BJ (cell line): Measurements from ENCODE around the gene ABCC9. TPM values are rescaled to one million over a fixed set of nuclear protein-coding genes. Genes with fewer than 3 reads are reported as not detected.
A peak's percentile ranks its signal among the peaks of the same experiment; 100 is the strongest.
"Not testable (repeated sequence)": the region's sequence is repeated elsewhere in the genome, so short reads cannot be mapped to it uniquely, and the experiment has no call there.

ENCODE experiments used
- CTCF ChIA-PET: fragments of 350-600 bp; formaldehyde crosslinking; extraction: SDS; loops from one replicate; lab custom pipeline; 2021; ENCODE audit warnings: antibody characterized with exemption, inconsistent platforms; lab: Yijun Ruan, JAX
- POLR2A ChIA-PET: fragments of 300-600 bp; sonication (Branson Sonifier 250); formaldehyde crosslinking; extraction: SDS; loops from one replicate; lab custom pipeline; 2021; ENCODE audit warnings: antibody characterized with exemption; lab: Charles Lee
- DNase-seq: peaks from one replicate; pipeline ENCODE4 v3.0.0-alpha.2; 2011; ENCODE audit warnings: low read depth
- H3K27me3 ChIP-seq: 2 replicates; pipeline ENCODE4 v1.6.0; 2011; ENCODE audit warnings: low read length; ENCODE audit not compliant: control insufficient read depth, insufficient read depth
- H3K36me3 ChIP-seq: 2 replicates; pipeline ENCODE4 v1.5.1; 2011; ENCODE audit warnings: low read length; ENCODE audit not compliant: control insufficient read depth, insufficient read depth
- H3K4me3 ChIP-seq: 2 replicates; pipeline ENCODE4 v1.5.1; 2011; ENCODE audit warnings: low read depth, mild to moderate bottlenecking, control low read depth, low read length
- CTCF ChIP-seq: IDR thresholded peaks from 2 replicates; pipeline ENCODE4 v1.5.1; 2011; ENCODE audit warnings: low read depth, mild to moderate bottlenecking, control low read depth, inconsistent platforms, low read length, moderate library complexity; ENCODE audit not compliant: insufficient read depth
- polyA plus RNA-seq: library from polyadenylated mRNA; depleted of rRNA; stranded (reverse); fragments of >200 nt; gene quantifications from 2 replicates; pipeline ENCODE4 v1.2.3, GENCODE V29; 2011

Gene ABCC9
- polyA plus RNA-seq, 1 experiment, result 5.9 TPM

- DNase-seq, result no peak
- POLR2A ChIA-PET, result no interaction called here
- no peaks in the 10 kb centered on the region for H3K27me3 ChIP-seq
- H3K36me3 ChIP-seq, result no peaks in the 10 kb centered on the region
- TF ChIP-seq CTCF, result peak; percentile 76
- CTCF ChIA-PET, result interaction anchor here (1.0 to 2.1 kb wide), 4 partner anchors 9 to 169 kb away, joined by 3 to 9 read pairs (median 4); no protein-coding TSS in a partner anchor
- peak overlapping the region; percentile 51 for H3K4me3 ChIP-seq
Observed at GRCh38 chr12:21941506-21942376, 515 bp upstream of the ABCC9 start.

GRCh38 chr12:21939435-21939834 is 1.8 kb downstream of the ABCC9 start:
- no peak for TF ChIP-seq CTCF
- no peak overlapping the region for H3K4me3 ChIP-seq
- no peaks in the 10 kb centered on the region for H3K27me3 ChIP-seq
- H3K36me3 ChIP-seq, result no peaks in the 10 kb centered on the region
- ChIA-PET POLR2A (no interaction called here), CTCF (no interaction called here)
- no peak for DNase-seq

- H3K4me3 ChIP-seq, result no peak overlapping the region
Observed at GRCh38 chr12:21938879-21939278, 2.3 kb downstream of the ABCC9 start.

GRCh38 chr12:21934173-21934572 is 7.1 kb downstream of the ABCC9 start:
- POLR2A ChIA-PET, result no interaction called here
- DNase-seq, result no peak
- Histone ChIP-seq H3K36me3 (no peaks in the 10 kb centered on the region), H3K27me3 (no peaks in the 10 kb centered on the region), H3K4me3 (no peak overlapping the region)
- TF ChIP-seq CTCF, result no peak
- CTCF ChIA-PET, result no interaction called here

More at GRCh38 chr12:21938879-21939278, 2.3 kb downstream of the ABCC9 start:
- TF ChIP-seq CTCF, result no peak
- ChIA-PET POLR2A (no interaction called here), CTCF (interaction anchor here (0.7 kb wide), 1 partner anchor 11 kb away, joined by 3 read pairs; no protein-coding TSS in a partner anchor)
- H3K36me3 ChIP-seq, result no peaks in the 10 kb centered on the region
- no peak for DNase-seq
- no peaks in the 10 kb centered on the region for H3K27me3 ChIP-seq

GRCh38 chr12:21933656-21934055 is 7.6 kb downstream of the ABCC9 start:
- Histone ChIP-seq H3K36me3 (no peaks in the 10 kb centered on the region), H3K27me3 (no peaks in the 10 kb centered on the region), H3K4me3 (no peak overlapping the region)
- ChIA-PET CTCF (interaction anchor here (0.6 to 0.7 kb wide), 2 partner anchors 8 to 58 kb away, joined by 3 read pairs; no protein-coding TSS in a partner anchor), POLR2A (no interaction called here)
- DNase-seq, result no peak
- no peak for TF ChIP-seq CTCF

GRCh38 chr12:21929972-21930371 is 11.3 kb downstream of the ABCC9 start:
- DNase-seq, H3K36me3 ChIP-seq, H3K27me3 ChIP-seq, H3K4me3 ChIP-seq, POLR2A ChIA-PET: not testable (repeated sequence)
- CTCF ChIA-PET, result interaction anchor here (0.6 kb wide), 1 partner anchor 13 kb away, joined by 3 read pairs; no protein-coding TSS in a partner anchor
